Measurements from ENCODE around the gene ALG10.

- no peak for TF ChIP-seq CTCF (conservative IDR thresholded peaks at IDR 0.05; ENCODE audit: low read length)
- TF ChIP-seq EZH2phosphoT487 (IDR thresholded peaks at IDR 0.05; ENCODE audit: borderline replicate concordance), result no peak
Observed at GRCh38 chr12:34046570-34046969, 24.3 kb downstream of the ALG10 start.

Data from Loucy (cell line).